Measurements from ENCODE around the gene PCDHGA8.
A peak's percentile ranks its signal among the peaks of the same experiment; 100 is the strongest.
"Not testable (repeated sequence)": the region's sequence is repeated elsewhere in the genome, so short reads cannot be mapped to it uniquely, and the experiment has no call there.

PCDHGA8 gene

GRCh38 chr5:141392429-141393198 is at the start of gene PCDHGA8:
PCDHGA8 (plus strand) TSS chr5:141392633; CDS start chr5:141392814, 181 bp downstream.
- DNase-seq (ENCODE audit: low read depth in 2 of 2) = no peak

GRCh38 chr5:141342773-141343172 is 49.7 kb upstream of the PCDHGA8 start:
- no peak for DNase-seq (ENCODE audit: low read depth in 2 of 2)

GRCh38 chr5:141343242-141343952 is 49.0 kb upstream of the PCDHGA8 start, which contains the start of gene PCDHGA3:
PCDHGA3 (plus strand) TSS chr5:141343829; CDS start chr5:141344034, 205 bp downstream.
- no peak for DNase-seq (ENCODE audit: low read depth in 2 of 2)

- DNase-seq (ENCODE audit: low read depth in 2 of 2) = no peak
Measured at GRCh38 chr5:141343953-141344463, 48.4 kb upstream of the PCDHGA8 start.

GRCh38 chr5:141345327-141345726 is 47.1 kb upstream of the PCDHGA8 start:
- DNase-seq (ENCODE audit: low read depth in 2 of 2) = no peak

GRCh38 chr5:141346017-141346416 is 46.4 kb upstream of the PCDHGA8 start:
- not testable (repeated sequence) for DNase-seq (ENCODE audit: low read depth in 2 of 2)

GRCh38 chr5:141349917-141350619 is 42.4 kb upstream of the PCDHGA8 start, which contains the start of gene PCDHGB1:
PCDHGB1 (plus strand) TSS chr5:141350099; CDS start chr5:141350261, 162 bp downstream.
- DNase-seq (ENCODE audit: low read depth in 2 of 2) = peak in 1 of 2 donors; percentile 11

- DNase-seq (ENCODE audit: low read depth in 2 of 2) = no peak
Measured at GRCh38 chr5:141351591-141351990, 40.8 kb upstream of the PCDHGA8 start.

GRCh38 chr5:141354900-141355469 is 37.4 kb upstream of the PCDHGA8 start, which contains the start of gene PCDHGA4:
PCDHGA4 (plus strand) TSS chr5:141355021; CDS start chr5:141355108, 87 bp downstream.
- no peak for DNase-seq (ENCODE audit: low read depth in 2 of 2)

- no peak for DNase-seq (ENCODE audit: low read depth in 2 of 2)
Measured at GRCh38 chr5:141355641-141356040, 36.8 kb upstream of the PCDHGA8 start.

GRCh38 chr5:141356133-141356532 is 36.3 kb upstream of the PCDHGA8 start:
- DNase-seq (ENCODE audit: low read depth in 2 of 2) = no peak

- no peak for DNase-seq (ENCODE audit: low read depth in 2 of 2)
Measured at GRCh38 chr5:141356950-141357349, 35.5 kb upstream of the PCDHGA8 start.

- no peak for DNase-seq (ENCODE audit: low read depth in 2 of 2)
Measured at GRCh38 chr5:141359790-141360426, 32.5 kb upstream of the PCDHGA8 start, which contains the start of gene PCDHGB2. PCDHGB2 (plus strand) TSS chr5:141359994; CDS start chr5:141360136, 142 bp downstream.

GRCh38 chr5:141360685-141361084 is 31.7 kb upstream of the PCDHGA8 start:
- DNase-seq (ENCODE audit: low read depth in 2 of 2) = no peak

- no peak for DNase-seq (ENCODE audit: low read depth in 2 of 2)
Measured at GRCh38 chr5:141362719-141363118, 29.7 kb upstream of the PCDHGA8 start.

- no peak for DNase-seq (ENCODE audit: low read depth in 2 of 2)
Measured at GRCh38 chr5:141363952-141364660, 28.3 kb upstream of the PCDHGA8 start, which contains the start of gene PCDHGA5. PCDHGA5 (plus strand) TSS chr5:141364162; CDS start chr5:141364331, 169 bp downstream.

- DNase-seq (ENCODE audit: low read depth in 2 of 2) = no peak
Measured at GRCh38 chr5:141366016-141366896, 26.2 kb upstream of the PCDHGA8 start.

- no peak for DNase-seq (ENCODE audit: low read depth in 2 of 2)
Measured at GRCh38 chr5:141369994-141370848, 22.2 kb upstream of the PCDHGA8 start, which contains the start of gene PCDHGB3. PCDHGB3 (plus strand) TSS chr5:141370242; CDS start chr5:141370395, 153 bp downstream.

Measured in stimulated activated CD4-positive, alpha-beta T cell treated with anti-CD3 and anti-CD28 coated beads, Interleukin-15, amount 100 ng/mL, for 48 hours (primary cell).